IPS DF 4.7 (cell line): ENCODE results near the gene CBLN1.
"Not testable (repeated sequence)": the region's sequence is repeated elsewhere in the genome, so short reads cannot be mapped to it uniquely, and the experiment has no call there.

ENCODE experiments used
- DNase-seq: peaks from one replicate; pipeline ENCODE4 v3.0.0-alpha.2; 2013; ENCODE audit warnings: low spot score; ENCODE audit errors: extremely low read depth

The CBLN1 gene

DNA sequence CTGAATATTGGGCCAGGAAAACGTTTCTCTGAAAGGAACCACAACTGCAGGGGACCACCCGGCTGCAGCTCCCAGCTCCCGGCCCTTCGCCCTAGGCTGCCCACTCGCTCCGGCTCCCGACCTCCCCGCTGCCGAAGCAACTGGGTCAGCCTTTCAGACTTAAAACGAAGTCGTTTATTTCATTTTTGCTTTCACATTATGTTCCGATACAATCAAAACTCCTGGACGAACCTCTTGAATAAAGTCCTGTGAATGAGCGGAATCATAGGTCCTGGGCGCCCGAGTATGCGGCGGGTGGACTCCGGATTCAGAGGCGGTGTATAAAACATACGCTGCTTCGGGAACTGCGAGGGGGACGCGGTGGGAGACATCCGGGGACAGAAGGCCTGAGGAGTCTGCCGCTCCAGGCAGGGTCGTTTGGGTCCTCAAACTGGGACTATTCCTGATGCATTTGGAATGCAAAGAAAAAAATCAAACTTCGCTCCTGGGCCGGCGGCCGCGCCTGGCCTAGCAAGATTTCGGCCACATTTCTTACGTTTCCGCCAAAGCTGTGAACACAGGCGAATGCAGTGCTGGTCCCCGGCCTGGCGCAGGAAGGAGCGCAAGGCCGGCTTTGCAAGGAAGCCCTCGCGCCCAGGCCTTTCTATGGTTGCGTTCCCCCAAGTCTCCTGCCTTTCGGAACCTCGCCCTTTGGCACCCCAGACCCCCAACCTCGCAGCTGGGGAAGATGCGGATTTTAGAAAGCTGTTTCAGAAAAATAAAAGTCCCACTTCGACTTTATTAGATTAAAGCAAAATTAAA lies 3.7 kb downstream of the CBLN1 start:
- DNase-seq, result no peak

DNA sequence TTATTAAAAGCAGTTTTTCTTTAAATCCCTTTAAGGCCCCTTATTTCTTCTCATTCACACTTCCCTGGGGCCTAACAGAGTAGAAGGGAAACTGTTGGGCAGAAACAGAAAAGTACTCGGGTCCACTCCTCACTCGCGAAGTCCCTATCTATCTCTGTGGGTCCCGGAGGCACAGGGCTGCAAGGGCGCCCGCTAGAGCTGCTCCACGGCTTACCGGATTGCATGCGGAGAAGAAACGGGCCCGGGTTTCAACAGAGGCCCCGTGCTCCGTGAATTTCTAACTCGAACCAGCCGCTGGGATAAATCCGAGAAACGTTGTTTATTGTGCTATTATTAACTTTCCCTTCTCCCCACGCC lies 4.3 kb downstream of the CBLN1 start:
- no peak for DNase-seq

DNA sequence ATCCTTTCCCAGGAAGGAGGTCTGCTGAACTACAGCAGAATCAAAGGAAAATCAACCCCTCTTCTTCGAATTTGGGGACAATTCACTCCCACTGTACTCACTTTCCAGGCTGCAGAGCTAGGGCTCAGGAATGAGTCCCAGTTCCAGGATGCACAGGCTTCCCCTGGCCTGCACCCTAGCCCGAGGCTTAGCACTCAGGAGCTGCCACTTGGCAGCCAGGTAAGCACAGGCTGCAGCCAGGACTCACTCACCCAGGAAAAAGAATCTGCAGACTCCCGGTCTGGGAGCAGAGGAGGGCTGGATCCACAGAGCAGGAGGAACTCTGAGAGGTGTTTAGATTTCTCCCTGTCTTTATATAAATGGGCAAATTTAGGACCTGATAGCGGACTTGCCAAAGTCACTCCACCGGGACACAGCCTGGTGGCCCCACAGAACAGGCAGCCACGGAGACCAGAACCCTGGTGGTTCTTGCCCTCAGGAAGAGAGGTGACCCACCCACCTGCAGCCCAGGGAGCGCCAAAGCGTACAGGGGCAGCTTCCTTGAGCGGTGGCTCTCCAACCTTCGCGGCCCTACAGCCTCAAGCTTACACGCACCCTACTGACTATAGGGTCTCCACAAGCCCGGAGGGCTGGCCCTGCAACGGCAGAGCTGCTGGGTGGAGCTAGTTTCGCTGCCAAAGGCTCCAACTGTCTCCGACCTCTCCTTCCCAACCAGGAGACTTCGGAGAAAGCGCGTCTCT lies 4.8 kb downstream of the CBLN1 start:
- DNase-seq, result no peak

DNA sequence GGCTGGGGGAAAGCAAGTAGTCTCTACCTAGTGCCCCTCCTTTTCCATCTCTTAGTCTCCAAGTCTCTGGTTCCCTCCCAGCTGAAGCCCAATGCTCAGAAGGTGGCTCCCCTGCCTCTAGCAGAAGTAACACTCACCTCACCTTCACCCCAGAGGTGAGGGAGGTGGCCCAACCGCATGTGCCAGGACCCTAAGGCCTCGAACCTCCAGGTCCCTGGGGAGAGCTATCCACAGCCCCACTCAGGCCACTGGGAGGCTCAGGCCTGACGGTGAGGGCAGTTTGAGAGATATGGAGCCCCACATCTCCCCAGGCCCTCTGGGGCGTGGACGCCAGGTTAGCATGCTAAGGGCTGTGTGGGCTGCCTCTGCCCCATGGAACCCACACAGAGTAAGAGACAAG lies 5.8 kb downstream of the CBLN1 start:
- DNase-seq, result no peak

DNA sequence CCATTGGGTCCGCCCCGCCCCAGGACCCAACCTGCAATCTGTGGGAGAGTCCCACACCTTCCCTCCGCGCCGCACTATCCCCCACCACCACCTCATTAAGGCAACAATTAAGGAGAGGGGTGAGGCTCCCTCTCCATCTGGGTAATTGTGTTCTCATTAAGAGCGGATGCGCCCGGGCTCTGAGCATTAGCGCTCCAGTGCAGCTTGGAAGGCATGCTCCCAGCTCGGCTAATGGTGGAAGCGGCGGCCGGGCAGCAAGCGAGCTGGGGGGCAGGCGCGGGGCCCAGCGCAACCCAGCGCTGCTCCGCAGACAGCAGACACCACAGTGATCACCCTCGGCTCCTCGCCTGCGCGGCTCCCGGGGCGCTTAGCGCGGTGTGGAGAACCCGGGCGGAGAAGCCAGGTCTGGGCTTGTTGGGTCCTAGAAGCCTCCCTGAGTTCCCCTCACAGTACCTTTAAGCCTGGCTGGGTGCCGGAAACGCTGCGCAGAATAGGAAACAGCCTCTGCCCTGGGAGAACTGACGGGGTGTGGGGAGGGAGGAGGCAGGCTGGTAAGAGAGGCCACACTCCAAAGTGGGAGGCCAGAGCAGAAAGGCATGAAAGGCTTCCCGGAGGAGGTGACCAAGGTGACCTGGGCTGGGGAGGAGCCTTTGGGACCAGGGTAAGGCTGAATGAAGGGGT lies 6.4 kb downstream of the CBLN1 start:
- no peak for DNase-seq

DNA sequence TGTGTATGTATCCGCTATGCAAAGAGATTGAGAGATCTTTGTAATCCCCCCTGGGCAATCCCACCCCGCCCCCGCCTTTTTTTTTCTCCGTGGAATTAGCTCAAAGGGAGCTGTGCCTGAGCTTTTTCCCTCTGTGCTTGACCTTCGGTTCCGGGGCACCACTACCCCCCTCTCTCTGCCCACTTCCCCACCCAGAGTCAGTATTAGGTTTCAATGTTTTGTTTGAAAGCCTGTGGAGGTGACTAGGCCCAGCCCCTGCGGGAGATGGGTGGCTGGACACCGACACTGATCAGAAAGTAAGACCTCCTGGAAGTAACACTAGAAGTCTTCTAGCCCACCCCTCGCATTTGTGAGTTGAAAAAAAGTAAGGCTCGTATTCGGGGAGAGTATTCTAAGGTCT lies 7.0 kb downstream of the CBLN1 start:
- DNase-seq, result no peak

DNA sequence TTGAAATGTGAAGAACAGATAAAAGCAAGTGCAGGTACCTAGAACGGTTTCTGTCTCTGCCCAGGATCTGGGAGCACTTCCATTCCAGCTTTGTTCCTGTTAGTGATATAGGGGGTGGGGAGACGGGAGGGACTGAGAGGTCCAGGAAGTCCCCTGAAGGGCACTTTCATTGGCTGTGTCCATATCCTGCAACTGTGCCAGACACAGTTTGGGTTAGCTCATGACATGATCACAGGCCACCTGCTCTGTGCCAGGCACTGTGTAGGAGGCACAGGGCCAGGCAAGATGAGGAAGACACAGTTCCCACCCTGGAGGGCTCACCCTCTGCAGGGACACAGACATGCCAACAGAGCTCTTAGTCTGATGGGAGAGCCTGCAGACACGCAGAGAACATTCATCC lies 7.9 kb downstream of the CBLN1 start:
- no peak for DNase-seq

DNA sequence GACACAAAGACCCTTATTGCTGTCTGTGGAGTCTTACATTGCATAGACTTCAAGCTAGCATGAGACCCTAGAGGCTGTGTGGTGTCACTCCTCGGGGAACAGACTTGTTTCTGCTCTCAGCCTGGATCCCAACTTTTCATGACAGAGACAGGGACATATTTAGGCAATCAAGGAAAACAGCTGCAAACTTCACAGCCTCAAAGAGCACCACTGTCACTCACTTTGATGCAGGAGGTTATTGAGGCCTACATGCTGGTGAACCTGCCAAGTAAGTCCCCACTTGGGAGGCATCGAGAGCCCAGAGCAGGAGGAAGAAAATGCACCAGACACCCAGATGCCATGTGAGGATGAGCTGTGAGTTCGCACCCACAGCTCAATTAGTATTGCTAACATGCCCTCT lies 10.3 kb downstream of the CBLN1 start:
- no peak for DNase-seq

DNA sequence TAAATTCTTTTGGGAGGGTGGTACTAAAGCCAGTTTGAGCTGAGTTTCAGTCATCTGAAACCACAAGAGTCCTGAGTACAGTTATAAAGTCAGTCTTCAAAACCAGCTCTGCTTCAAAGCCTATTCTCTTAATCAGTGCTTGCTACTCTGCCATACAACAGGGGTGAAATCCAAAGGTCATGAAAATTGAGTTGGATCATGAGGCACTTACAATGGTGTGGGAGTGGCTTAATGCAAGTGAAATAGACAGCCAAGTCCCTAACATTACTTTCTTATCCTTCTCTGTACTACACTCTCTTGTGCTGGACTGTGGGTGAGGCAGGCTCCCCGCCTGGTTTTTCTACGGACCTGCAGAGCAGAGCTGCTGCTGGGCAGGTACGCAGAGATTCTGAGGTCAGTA lies 12.4 kb downstream of the CBLN1 start:
- DNase-seq, result no peak

DNA sequence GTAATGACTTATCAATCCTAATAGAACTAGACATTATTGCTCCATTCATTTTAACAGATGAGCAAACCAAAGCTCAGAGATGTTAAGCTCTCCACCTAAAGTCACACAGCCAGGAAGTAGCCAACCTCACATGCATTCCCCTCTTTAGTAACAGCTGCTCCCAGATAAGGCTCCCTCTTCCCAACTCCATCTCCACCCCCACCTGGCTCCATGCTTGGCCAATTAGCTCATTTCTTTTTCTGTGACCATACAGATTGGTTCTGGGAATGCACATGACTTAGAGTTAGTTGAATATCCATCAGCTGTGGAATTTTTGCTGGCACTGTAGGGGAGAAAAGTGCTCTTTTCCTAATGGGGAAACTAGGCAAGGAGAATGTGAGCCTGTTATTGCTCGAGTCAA lies 13.0 kb downstream of the CBLN1 start:
- DNase-seq, result no peak

DNA sequence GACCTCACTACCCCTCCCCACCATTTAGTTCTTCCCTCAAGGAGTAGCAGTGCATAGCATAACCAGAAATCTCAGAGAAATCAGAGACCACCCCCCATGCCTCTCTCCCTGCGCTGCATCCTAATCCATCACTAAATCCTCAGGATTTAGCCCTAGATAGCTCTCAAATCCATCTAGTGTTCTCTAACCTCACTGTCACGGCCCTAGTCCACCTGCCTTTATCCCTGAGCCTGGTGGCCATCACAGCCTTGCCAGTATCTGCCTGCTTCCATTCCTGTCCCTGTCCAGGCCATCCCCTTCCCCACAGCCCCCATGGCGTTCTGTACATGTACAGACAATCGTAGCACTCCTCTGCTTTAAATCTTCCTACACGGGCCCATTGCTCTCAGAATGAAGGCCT lies 19.1 kb downstream of the CBLN1 start:
- DNase-seq, result no peak

DNA sequence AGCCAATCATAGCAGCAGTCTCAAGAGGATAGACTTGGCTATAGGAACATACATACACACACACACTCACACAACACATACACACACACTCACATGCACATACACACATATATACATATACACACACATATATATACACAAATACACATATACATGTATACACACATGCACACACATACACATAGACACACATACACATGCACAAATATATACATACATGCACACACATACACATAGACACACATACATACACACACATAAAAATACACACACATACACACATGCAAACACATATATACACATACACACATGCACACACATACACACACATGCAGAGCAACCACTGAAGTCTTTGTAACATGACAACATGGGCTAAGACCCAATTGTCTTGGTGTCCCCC lies 19.7 kb downstream of the CBLN1 start:
- no peak for DNase-seq

DNA sequence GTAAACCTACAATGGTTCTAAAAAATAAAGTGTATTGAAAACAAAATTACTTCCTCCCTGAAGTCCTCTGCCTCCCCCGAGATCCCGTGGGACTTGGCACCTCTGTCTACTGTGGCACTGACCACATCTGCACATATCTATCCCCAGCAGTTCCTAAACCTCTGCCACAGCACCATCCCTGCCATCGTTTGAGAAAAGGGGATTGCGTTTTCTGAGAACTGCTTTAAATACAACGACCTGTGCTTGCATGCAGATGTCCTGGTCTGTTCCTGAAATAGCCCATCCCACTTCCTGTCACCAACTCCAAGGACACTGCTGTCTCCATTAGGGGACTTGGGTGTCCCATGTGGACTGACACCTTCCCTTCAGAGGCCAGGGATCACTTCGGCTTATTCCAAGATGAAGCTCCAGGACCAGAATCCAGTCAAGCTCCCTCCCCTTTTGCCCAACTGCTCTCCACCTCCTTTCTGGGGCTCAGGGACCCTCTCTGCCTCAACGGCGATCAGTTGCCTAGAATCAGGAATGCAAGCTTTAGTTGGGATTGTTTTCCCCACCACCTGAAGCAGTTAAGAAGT lies 20.6 kb downstream of the CBLN1 start:
- no peak for DNase-seq

DNA sequence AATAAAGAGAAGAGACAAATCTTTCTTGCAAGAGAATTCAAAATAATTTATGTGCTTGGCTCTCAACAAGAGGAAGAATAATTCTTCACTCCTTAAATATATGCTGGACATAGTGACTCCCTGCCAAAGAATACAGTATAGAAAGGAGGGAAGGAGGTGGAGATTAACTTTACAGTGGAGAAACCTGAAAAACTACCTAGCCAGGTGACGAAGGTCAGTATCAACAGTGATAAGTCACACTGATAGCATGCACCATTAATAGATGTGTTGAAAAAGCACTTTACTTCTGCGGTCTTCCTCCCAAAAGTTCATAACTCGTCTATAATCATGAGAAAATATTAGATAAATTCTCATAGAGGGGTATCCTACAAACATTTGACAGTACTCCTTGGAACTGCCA lies 21.4 kb downstream of the CBLN1 start:
- no peak for DNase-seq

DNA sequence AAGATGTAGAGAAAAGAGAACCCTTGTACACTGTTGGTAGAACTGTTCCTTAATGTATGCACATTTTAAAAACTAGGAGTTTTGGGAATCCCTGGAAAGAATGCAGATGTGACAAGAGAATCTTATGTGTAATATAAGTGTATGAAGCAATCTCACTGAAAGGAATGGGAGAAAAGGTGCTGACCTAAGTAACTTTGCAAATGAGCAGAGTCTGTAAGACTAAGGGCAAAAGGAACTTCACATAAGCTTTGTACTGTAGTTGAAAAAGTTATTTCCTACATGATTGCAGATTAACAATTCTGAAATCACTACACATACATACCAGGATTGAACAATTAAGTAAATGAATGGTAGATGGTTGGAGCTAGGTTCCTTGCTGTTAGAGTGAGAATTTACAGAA lies 22.3 kb downstream of the CBLN1 start:
- DNase-seq, result no peak

DNA sequence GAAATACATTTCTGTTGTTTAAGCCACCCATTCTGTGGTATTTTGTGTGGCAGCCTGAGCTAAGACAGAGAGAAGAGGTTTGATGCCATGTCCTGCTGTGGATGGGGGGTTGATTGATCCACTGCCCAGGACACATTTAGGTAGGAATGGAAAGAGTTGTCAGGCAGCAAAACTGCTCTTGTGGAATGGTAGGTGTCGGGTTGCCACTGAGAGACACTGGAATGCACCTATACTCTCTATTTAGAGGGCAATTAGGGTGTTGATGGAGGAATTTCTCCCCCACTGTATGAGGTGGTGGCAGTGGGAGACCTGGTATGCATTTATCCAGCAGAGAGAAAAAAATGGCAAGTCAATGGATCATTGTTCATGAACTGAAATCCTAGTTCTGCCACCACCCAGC lies 30.9 kb downstream of the CBLN1 start:
- no peak for DNase-seq

DNA sequence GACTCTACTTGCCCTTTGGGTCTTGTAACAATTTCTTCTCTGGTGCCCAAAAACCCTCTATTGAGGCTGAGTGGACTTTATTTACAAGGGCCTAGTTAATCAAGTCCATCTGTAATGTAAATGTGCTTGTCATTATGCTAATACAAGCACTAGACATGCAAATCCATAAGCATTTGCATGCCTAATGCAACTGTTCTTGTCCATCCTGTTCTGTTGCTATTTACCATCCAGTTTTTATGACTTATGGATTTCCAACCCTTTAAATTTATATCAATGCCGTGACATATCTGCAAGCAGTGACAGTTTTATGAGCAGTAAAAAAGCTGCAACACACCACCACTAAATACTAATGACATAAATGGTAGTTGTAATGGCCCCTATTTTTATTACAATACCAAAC lies 33.4 kb downstream of the CBLN1 start:
- no peak for DNase-seq

DNA sequence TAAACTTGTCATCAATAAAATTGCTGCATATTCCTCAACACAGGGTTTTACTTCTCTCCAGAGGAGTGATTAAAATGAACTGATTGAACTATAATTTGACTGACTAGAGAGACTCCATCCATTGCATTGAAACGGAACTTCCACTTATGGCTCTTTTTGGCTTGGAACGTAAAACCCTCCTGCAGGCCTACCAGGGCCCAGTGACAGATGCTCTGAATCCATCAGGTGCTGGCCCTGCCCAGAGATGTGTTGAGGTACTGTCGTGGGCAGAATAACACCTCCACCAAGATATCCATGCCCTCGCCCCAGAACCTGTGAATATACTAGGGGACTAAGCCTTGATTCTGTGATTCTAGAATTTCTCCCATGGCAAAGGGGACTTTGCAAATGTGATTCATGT lies 45.4 kb downstream of the CBLN1 start:
- no peak for DNase-seq

DNA sequence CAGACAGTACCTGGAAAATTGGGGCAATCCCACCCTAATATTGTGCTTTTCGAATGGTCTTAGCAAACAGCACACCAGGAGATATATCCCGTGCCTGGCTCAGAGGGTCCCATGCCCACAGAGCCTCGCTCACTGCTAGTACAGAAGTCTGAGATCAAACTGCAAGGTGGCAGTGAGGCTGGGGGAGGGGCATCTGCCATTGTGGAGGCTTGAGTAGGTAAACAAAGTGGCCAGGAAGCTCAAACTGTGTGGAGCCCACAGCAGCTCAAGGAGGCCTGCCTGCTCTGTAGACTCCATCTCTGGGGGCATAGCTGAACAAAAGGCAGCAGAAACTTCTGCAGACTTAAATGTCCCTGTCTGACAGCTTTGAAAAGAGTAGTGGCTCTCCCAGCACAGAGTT lies 53.3 kb downstream of the CBLN1 start:
- not testable (repeated sequence) for DNase-seq
